ENCODE data around the gene FBP2.

FBP2 gene

DNA sequence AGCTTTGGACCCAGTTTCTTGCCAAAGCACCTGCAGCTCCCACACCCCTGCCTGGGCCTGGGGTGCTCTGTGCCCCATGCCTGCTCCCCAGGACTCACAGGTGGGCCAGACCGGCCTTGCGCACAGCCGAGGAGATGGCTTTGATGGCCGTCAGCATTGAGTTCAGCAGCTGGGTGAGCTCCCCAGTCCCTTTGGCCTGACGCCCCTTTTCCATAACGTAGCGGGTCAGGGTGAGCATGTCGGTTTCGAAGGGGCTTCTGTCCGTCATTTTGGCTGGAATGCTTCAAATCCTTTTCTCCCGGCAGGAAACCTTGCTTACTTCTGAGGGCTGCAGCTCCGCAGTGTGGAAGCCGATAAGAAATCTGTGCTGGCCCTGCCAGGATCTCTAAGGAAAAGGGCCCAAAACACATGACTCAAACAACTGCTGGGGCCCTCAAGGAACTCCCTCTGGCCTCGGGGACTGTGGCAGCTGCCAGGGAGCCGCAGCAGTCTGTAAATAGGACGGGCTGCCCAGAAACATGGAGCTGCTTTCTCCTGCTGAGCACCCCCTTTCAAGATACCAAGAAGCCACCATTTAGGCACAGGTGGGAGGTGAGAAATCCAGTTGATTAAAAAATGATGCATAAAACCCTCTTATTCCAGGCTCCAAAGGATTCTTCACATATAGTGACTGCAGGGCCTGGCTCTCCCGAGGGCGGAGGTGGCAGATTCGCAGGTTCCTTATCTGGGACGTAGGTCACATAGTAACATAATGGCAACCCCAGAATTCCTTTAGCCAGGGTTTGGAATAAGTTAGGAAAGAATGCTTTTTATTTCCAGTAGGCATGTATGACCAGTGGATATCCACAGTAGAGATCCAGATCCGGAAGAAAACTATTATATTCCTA, at the start of gene FBP2:
TSS of gene FBP2 (minus strand) at position 366 of the 887 bp plus-strand sequence. CDS start at position 268, 98 bp downstream.
- Mint-ChIP-seq H3K9me3 (no peaks in the 10 kb centered on the region), H3K4me1 (no peaks in the 10 kb centered on the region), H3K4me3 (no peak within 1 kb of the TSS), H3K27me3 (peaks cover 21% of the 10 kb centered on the region), H3K27ac (no peak within 1 kb of the TSS), H3K36me3 (no peaks in the 10 kb centered on the region)
- no peak for ATAC-seq

DNA sequence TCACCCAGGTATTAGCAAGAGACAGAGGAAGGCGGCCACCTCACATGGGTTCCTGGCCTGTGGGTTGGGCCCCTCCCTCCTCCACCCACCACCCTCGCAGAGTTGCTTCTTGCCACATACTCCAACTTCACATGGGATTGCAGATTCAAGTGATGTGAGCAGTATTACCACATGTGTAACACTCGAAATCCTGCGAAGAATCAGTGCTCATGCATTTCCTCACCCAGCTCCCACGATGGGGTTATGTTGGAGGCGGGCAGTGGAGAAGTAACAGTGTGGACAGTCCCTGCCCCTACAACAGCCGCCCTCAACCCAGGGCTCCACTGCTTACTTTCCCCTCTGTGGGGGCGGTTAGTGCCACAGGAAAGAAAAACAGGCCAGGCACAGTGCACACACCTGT, 49.6 kb upstream of the FBP2 start:
- no peak for ATAC-seq

GRCh38 chr9:94642501-94642900, 48.9 kb upstream of the FBP2 start:
- no peak for ATAC-seq

More for the DNA sequence above, 49.6 kb upstream of the FBP2 start:
- Mint-ChIP-seq H3K4me1 (peaks cover 11% of the 10 kb centered on the region), H3K9me3 (no peaks in the 10 kb centered on the region), H3K36me3 (no peaks in the 10 kb centered on the region), H3K27ac (no peak overlapping the region), H3K4me3 (no peak overlapping the region), H3K27me3 (no peaks in the 10 kb centered on the region)

DNA sequence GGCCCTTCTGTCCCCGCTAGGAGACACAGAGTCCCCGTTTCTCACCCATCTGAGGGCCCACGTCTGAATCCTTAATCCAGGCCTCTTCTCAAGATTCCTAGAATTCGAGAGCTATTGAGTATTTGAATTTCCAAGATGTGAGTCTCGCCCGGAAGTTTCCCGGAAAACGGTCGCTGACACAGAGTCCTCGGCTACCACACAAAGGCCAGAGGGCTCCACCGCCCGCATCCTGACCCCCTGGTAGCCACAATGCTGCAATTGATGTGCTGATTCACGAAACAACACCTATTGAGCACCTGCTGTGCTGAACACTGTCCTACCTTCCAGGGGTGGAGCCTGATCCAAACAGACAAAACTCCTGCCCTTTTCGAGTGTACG, 46.4 kb upstream of the FBP2 start:
- Mint-ChIP-seq H3K4me1 (peaks cover 11% of the 10 kb centered on the region), H3K9me3 (no peaks in the 10 kb centered on the region), H3K27ac (peak overlapping the region; percentile 83), H3K36me3 (no peaks in the 10 kb centered on the region), H3K27me3 (no peaks in the 10 kb centered on the region), H3K4me3 (peak overlapping the region; percentile 81)
- no peak for ATAC-seq

More at GRCh38 chr9:94642501-94642900, 48.9 kb upstream of the FBP2 start:
- H3K4me3 Mint-ChIP-seq, result no peak overlapping the region
- H3K27me3 Mint-ChIP-seq, result no peaks in the 10 kb centered on the region
- H3K9me3 Mint-ChIP-seq, result no peaks in the 10 kb centered on the region
- no peaks in the 10 kb centered on the region for H3K36me3 Mint-ChIP-seq
- no peak overlapping the region for H3K27ac Mint-ChIP-seq
- peaks cover 11% of the 10 kb centered on the region for H3K4me1 Mint-ChIP-seq

GRCh38 chr9:94639061-94639998, 45.7 kb upstream of the FBP2 start, which contains the start of gene FBP1:
TSS of gene FBP1 (minus strand) at chr9:94639518. CDS start at chr9:94639310, 208 bp downstream.
- Mint-ChIP-seq H3K4me3 (peak within 1 kb of the TSS; percentile 81), H3K36me3 (no peaks in the 10 kb centered on the region), H3K4me1 (peaks cover 11% of the 10 kb centered on the region), H3K27me3 (no peaks in the 10 kb centered on the region), H3K27ac (peak within 1 kb of the TSS; percentile 83), H3K9me3 (no peaks in the 10 kb centered on the region)
- ATAC-seq, result peak; percentile 82

DNA sequence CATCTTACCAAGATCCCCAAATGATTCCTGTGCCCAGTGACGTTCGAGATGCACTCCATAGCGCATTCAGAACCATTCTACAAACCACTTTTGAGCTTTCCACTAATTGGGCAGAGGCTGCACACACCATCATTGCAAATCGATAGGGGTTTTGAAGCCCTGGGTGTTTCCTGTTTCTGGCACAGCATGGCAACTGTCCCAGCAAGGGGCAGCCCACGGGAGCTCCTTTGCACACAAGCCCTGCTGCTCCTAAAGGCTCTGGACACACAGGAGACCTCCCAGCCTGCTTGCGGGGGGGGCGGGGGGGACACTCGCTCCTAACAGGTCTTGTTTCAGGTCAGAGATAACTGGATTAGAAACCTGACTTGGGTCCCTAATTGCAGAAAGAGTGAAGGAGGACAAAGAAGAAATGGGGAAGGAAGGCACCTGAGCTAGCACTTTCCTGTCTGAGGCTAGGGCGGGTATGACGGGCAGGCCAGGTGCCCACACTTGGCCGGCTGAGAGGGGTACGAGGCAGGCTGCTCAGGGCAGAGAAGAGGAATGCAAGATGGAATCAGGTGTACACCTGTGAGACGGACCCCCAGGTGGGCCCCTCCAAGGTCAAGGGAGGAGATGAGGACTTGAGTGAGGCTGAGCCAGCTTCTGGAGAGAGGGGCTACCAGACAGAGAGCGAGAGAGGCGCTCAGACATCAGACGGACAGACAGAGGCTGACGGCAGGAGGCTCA, 44.9 kb upstream of the FBP2 start:
- H3K4me3 Mint-ChIP-seq, result peak overlapping the region; percentile 81
- H3K27ac Mint-ChIP-seq, result peak overlapping the region; percentile 83
- no peaks in the 10 kb centered on the region for H3K36me3 Mint-ChIP-seq
- peaks cover 11% of the 10 kb centered on the region for H3K4me1 Mint-ChIP-seq
- ATAC-seq, result peak; percentile 34
- H3K9me3 Mint-ChIP-seq, result no peaks in the 10 kb centered on the region
- no peaks in the 10 kb centered on the region for H3K27me3 Mint-ChIP-seq

DNA sequence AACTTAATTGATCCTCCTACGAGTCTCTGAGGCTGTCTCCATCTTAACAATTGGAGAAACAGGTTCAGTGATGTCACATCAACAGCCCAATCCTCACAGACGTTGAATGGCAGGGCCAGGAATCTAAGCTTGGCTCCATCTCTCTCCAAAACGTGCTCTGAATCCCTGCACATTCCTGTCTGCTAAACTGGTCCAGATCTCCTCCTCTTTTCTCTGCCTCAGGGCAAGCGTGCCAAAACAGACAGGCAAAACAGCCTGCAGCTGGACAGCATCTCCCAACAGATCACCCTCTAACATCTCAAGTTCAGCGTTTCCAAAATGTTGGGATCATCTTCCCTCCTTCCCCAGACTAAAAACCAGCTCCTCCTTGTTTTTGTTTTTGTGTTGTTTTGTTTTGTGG, 39.1 kb upstream of the FBP2 start:
- Mint-ChIP-seq H3K27me3 (no peaks in the 10 kb centered on the region), H3K9me3 (no peaks in the 10 kb centered on the region), H3K4me3 (no peak overlapping the region), H3K27ac (no peak overlapping the region), H3K4me1 (no peaks in the 10 kb centered on the region), H3K36me3 (no peaks in the 10 kb centered on the region)
- no peak for ATAC-seq

- Mint-ChIP-seq H3K9me3 (no peaks in the 10 kb centered on the region), H3K27ac (no peak overlapping the region), H3K27me3 (peaks cover 3% of the 10 kb centered on the region), H3K4me3 (no peak overlapping the region), H3K4me1 (no peaks in the 10 kb centered on the region), H3K36me3 (no peaks in the 10 kb centered on the region)
- no peak for ATAC-seq
Measured at GRCh38 chr9:94631599-94631998, 38.0 kb upstream of the FBP2 start.

DNA sequence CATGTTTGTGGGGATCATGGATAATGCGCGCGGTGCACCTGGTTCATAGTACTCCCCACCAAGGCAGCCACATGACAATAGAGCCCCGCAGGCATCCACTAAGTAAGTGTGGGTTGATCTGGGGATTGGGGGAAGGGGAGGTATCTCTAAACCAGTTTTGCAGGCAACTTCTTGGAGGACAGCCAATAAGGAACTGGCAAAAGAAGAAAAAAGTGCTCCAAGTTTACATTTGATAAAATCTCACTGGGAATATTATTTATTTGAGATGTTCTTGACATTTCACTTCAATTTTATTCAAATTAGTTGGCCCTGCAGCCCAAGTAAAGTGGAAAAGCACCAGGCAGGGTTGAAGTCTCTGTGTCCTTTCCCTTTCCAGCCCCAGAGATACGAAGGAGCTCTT, 37.2 kb upstream of the FBP2 start:
- Mint-ChIP-seq H3K4me3 (no peak overlapping the region), H3K27ac (no peak overlapping the region), H3K4me1 (no peaks in the 10 kb centered on the region), H3K36me3 (no peaks in the 10 kb centered on the region), H3K9me3 (no peaks in the 10 kb centered on the region), H3K27me3 (peaks cover 10% of the 10 kb centered on the region)
- ATAC-seq, result no peak

DNA sequence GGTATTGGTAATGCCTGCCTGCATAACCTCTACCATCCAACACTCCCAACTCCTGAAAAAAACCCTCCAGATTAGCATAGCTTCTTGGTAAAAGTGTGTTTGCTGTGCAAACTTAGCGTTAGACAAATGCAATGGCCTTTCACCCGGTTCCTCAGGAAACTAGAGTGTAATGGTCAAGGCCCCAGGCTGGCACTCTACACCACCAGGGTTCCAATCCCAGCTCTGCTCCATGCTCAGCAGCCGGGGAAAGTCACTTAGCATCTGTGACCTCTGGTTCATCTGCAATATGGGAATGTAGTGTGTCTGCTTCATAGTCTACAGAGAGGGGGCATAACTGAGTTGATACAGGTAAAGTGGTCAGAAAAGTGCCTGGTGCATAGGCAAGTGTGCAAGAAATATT, 36.7 kb upstream of the FBP2 start:
- Mint-ChIP-seq H3K4me3 (no peak overlapping the region), H3K4me1 (no peaks in the 10 kb centered on the region), H3K36me3 (no peaks in the 10 kb centered on the region), H3K9me3 (no peaks in the 10 kb centered on the region), H3K27ac (no peak overlapping the region), H3K27me3 (peaks cover 10% of the 10 kb centered on the region)
- ATAC-seq, result no peak

DNA sequence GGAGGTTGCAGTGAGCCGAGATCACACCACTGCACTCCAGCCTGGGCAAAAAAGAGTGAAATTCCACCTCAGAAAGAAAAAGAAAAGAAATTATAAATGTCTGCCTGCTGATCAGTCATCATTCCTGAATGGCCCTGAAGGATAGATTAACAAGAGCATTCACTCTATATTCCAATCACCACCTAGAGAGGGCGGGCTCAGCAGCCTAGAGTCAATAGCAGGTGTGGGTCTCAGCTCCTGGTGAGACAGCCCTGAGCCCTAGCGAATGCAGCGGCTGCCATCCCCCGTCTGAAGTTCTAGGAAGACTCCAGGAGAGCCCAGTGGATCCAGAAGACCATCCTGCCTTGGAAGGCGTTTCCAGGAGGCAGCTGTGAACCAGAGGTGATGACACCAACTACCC, 33.7 kb upstream of the FBP2 start:
- Mint-ChIP-seq H3K27me3 (peaks cover 10% of the 10 kb centered on the region), H3K27ac (no peak overlapping the region), H3K9me3 (no peaks in the 10 kb centered on the region), H3K4me1 (no peaks in the 10 kb centered on the region), H3K36me3 (no peaks in the 10 kb centered on the region), H3K4me3 (no peak overlapping the region)
- ATAC-seq, result no peak

GRCh38 chr9:94625835-94626234, 32.2 kb upstream of the FBP2 start:
- no peak for ATAC-seq
- H3K4me3 Mint-ChIP-seq, result no peak overlapping the region

GRCh38 chr9:94624629-94625028, 31.0 kb upstream of the FBP2 start:
- Mint-ChIP-seq H3K27ac (no peak overlapping the region), H3K27me3 (peaks cover 10% of the 10 kb centered on the region), H3K9me3 (no peaks in the 10 kb centered on the region), H3K36me3 (peaks cover 4% of the 10 kb centered on the region), H3K4me3 (no peak overlapping the region), H3K4me1 (no peaks in the 10 kb centered on the region)
- no peak for ATAC-seq

More at GRCh38 chr9:94625835-94626234, 32.2 kb upstream of the FBP2 start:
- Mint-ChIP-seq H3K36me3 (no peaks in the 10 kb centered on the region), H3K9me3 (no peaks in the 10 kb centered on the region), H3K27me3 (peaks cover 10% of the 10 kb centered on the region), H3K4me1 (no peaks in the 10 kb centered on the region), H3K27ac (no peak overlapping the region)

- Mint-ChIP-seq H3K4me1 (no peaks in the 10 kb centered on the region), H3K36me3 (peaks cover 6% of the 10 kb centered on the region), H3K4me3 (no peak overlapping the region), H3K9me3 (no peaks in the 10 kb centered on the region), H3K27ac (no peak overlapping the region), H3K27me3 (peaks cover 10% of the 10 kb centered on the region)
- ATAC-seq, result no peak
Measured at GRCh38 chr9:94623253-94623652, 29.6 kb upstream of the FBP2 start.

All from stimulated activated memory B cell treated with anti-CD40 and anti-IgM and Interleukin-4, amounts not matched to agents 10 μg/mL and 1 μg/mL and 100 μg/mL, for 72 hours (primary cell).